NOMO-1 treated with DMSO at 0.1 percent for 48 hours (cell line): Measurements from ENCODE around the gene ZNF594.
"Not testable (repeated sequence)": the region's sequence is repeated elsewhere in the genome, so short reads cannot be mapped to it uniquely, and the experiment has no call there.

Experiments
- DNase-seq: peaks from one replicate; lab custom pipeline; 2025; ENCODE audit not compliant: unreplicated experiment; lab: John Stamatoyannopoulos, UW

The ZNF594 gene

DNA sequence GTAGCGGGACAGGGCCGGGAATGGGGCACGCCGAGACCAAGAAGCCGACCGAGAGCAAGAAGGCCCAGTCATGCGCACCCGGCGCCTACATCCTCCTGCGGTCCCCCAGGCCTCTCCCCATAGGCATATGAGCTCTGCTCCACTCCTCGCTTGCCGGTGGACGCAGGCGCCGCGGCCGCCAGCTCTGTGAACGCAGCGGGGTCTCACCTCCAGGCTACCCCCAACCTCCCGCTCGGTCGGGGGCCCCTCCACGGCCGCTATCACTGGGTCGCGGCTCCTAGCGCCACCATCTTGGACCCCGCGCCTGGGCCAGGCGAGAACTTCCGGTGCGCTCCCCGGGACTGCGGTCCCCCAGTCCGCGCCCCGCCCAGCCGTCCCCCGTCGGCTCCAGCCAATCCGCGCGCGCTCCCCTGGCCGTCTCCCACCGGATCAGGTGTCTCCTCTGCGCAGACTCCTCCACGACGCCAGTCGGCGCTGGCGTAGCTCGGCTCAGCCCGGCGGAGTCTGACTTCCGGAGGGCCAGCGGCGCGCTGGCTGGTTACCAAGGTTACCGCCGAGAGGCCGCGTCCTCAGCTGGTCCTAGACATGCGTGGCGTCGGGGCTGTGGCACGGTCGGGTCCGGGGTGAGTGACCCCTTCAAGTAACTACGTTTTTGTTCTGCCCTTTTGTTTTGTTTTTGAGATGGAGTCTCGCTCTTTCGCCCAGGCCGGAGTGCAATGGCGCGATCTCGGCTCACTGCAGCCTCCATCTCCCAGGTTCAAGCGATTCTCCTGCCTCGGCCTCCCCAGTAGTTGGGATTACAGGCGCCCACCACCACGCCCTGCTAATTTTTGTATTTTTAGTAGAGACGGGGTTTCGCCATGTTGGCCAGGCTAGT lies at the start of gene ZNF594:
ZNF594 (minus strand) TSS at position 328 of the 877 bp plus-strand sequence. CDS start 7,612 bp downstream, outside the sequence.
- peak; percentile 95 for DNase-seq

GRCh38 chr17:5239769-5240168 lies 48.1 kb upstream of the ZNF594 start:
- not testable (repeated sequence) for DNase-seq

DNA sequence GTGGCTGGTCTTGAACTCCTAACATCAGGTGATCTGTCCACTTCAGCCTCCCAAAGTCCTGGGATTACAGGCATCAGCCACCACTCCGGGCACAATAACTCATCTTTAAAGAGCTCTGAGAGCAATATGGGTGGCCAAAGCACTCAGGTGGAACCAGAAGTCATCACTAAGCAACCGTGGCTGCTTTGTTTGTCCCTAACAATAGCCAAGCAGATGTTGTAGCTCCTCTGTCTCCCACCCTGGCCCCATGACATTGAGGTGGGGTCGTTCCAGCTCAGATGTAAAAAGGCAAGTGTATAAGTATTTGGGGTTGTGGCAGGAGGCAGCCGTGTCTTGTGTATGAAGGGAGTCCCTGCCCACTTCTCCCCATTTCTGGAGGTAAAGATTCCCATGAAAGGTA lies 46.7 kb upstream of the ZNF594 start:
- no peak for DNase-seq

- DNase-seq: peak; percentile 78
Observed at GRCh38 chr17:5237541-5238016, 45.9 kb upstream of the ZNF594 start.

- no peak for DNase-seq
Observed at GRCh38 chr17:5236938-5237540, 45.4 kb upstream of the ZNF594 start.

DNA sequence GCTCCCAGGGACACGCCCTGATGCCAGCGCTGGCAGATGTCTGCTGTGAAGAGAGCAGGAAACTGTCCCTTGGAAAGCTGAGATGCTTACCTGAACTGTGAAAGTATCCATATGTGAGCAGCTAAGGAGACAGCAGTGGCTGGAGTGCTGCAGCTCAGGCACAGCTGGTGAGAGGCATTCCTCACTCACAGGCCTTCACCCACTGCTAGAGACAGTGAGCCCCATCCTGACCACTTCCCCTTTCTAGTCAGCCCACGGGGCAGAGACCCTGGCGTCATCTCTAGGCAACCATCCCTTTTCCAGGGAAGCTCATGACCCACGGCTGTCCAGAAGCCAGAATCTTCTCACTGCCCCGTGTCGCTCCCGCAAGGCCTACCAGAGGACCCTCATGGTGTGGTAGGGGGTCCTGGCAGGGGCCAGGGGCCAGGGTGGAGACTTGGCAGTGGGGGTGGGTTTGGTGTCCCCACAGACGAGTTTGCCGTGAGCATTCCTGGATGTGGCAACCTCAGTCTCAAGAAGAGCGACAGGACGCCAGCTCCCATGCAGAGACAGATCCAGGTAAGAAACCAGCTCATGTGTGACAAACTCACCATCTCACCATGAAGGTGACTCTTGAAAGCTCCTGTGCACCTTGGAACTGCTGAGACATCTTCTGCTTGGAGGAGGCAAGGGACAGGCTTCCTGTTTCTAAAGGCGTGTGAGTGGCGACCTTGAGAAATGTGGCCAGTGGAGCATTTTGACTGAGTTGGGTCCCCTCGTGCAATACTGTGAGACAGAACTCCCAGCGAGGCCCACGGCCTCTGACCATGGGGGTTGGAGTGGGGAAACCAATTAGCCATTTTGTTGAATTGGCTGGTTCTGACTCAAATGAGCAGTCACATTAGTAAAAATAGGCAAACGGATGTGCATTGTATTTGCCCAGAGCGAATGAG lies 43.2 kb upstream of the ZNF594 start, which contains the start of gene SCIMP:
SCIMP (minus strand) TSS at position 216 of the 932 bp plus-strand sequence; CDS start at position 111, 105 bp downstream.
- peak; percentile 88 for DNase-seq

- not testable (repeated sequence) for DNase-seq
Observed at GRCh38 chr17:5233492-5233891, 41.8 kb upstream of the ZNF594 start.

DNA sequence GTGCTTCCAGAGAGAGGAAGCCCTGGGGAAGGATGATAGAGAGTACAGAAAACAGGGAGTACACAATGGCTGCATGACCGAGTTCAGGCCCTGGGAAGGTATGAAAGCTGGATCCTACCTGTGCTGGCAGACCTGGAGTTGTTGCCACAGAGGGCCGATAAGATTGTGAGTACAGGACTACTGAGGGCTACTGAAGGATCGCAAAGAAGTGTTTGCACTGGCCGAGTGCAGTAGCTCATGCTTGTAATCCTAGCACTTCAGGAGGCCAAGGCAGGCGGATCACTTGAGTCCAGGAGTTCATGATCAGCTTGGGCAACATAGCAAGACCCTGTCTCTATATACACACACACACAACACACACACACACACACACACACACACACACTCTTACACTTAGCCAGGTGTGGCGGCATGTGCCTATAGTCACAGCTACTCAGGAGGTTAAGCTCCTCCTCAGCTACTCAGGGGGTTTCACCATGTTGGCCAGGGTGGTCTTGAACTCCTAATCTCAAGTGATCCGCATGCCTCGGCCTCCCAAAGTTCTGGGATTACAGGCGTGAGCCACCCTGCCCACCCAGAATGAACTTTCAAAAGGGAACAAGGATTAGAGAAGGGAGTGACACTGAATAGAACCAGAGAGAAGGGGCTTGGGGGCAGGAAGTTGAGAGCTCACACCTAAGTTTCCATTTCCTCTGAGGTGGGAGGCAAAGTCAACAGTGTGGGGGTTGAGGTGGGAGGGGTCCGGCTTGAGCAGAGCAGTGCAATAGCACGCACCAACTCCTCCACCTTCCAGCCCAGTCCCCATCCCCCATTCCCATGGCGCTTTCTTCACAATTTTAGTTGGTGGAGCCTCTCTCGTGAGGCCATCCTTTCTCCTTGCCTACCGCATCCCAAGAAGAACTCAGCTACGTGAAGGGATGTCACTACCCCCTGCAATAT lies 35.5 kb upstream of the ZNF594 start:
- no peak for DNase-seq

DNA sequence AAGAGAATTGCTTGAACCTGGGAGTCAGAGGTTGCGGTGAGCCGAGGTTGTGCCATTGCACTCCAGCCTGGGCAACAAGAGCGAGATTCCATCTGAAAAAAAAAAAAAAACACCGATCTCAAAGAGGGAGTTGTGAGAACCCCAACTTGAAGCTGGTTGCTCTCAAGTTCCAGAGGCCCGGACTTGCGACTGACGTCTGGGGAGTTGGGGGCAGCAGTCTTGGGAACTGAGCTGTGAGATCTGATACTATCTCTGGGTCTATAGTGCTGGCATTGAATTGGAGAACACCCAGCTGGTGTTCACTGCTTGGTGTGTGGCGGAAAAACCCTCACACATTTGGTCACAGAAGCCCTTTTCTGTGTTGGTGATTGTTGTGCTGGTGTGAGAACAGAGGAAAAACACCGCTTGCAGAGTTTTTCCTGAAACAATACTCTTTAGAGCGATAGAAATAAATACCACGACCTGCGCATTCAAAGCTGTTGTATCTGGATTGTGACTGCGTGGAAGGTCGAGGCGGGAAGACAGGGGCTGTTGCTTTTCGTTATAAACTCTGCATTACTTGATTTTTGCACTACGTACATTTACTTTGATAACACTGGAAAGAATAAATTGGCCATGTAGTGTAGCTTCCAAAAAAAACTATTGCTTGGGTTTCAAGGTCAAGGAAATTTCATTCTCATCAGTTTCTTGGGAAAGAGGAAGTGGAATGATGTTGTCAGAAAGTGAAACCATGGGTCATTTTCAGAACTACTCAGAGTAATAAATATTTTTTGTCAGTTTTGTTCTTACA lies 34.2 kb upstream of the ZNF594 start:
- peak; percentile 67 for DNase-seq

DNA sequence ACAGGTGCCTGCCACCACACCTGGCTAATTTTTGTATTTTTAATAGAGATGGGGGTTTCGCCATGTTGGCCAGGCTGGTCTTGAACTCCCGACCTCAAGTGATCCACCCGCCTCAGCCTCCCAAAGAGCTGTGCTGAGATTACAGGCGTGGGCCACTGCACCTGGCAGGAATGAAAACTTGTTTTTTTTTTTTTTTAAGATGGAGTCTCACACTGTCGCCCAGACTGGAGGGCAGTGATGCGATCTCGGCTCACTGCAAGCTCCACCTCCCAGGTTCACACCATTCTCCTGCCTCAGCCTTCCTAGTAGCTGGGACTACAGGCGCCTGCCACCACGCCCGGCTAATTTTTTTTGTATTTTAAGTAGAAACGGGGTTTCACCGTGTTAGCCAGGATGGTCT lies 30.2 kb upstream of the ZNF594 start:
- not testable (repeated sequence) for DNase-seq

- no peak for DNase-seq
Observed at GRCh38 chr17:5220074-5220473, 28.4 kb upstream of the ZNF594 start.

DNA sequence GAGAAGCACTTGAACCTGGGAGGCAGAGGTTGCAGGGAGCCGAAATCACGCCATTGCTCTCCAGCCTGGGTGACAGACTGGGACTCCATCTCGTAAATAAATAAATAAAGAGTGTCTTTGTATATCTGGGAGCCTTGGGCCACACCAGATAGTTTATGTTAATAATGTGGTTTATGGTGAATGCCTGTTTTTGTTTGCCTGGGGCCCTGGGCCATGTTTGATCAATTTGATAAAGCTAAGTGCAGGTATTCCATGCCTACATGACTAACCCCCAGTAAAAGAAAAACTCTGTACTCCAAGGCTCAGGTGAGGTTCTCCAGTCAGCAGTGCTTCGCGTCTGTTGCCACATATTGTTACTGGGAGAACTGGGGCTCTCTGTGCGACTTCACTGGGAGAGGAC lies 27.9 kb upstream of the ZNF594 start:
- DNase-seq: no peak

DNA sequence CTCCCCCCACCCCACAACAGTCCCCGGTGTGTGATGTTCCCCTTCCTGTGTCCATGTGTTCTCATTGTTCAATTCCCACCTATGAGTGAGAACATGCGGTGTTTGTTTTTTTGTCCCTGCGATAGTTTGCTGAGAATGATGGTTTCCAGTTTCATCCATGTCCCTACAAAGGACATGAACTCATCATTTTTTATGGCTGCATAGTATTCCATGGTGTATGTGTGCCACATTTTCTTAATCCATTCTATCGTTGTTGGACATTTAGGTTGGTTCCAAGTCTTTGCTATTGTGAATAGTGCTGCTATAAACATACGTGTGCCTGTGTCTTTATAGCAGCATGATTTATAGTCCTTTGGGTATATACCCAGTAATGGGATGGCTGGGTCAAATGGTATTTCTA lies 25.9 kb upstream of the ZNF594 start:
- DNase-seq: not testable (repeated sequence)

- peak; percentile 51 for DNase-seq
Observed at GRCh38 chr17:5211458-5211857, 19.8 kb upstream of the ZNF594 start.

DNA sequence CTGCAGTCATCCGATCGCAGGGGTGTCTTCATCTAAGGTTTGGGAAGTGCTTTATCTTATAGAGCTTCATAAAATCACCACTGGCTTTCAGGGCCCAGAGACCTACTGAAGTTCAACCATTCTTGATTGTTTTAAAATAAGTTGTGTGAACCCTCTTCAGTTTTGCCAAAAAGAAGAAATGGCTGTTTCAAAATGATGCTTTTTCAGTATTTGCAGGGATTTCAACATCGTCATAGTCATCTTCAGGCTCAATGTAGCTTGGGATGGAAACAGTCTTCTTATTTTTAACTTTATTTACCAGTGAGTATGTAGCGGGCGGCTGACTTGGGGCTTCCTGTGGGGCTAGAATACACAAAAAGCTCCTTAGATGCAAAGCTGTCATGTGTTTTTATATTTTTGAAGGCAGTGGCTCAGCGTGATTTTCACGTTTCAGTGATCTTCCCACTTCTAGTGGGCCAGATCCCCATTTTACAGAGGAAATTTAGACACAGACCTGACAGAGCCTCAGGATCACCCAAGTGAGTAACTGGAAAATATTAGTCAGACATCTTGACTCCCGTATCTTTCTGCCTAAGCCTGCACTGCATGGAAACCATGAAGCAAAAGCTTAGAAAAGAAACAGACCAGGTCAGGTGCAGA lies 19.1 kb upstream of the ZNF594 start:
- DNase-seq: no peak

GRCh38 chr17:5210091-5210490 lies 18.4 kb upstream of the ZNF594 start:
- no peak for DNase-seq

GRCh38 chr17:5209396-5209795 lies 17.7 kb upstream of the ZNF594 start:
- DNase-seq: no peak

DNA sequence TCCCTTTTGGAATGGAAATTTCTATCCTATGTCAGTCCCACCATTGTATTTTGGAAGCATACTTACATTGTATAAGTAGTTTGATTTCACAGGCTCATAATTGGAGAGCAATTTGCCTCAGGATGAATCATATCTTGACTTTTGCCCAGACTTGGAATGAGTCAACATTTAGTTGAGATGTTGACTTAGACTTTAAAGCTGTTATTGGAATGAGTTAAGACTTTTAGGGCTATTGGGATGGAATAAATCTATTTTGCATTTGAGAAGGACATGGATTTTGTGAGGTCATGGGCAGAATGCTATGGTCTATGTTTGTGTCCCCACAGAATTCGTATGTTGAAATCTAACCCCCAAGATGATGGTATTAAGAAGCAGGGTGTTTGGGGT lies 12.2 kb upstream of the ZNF594 start:
- DNase-seq: no peak
